A549 (cell line): ENCODE measurements around the gene CCDC85C.

Source experiments
- CBX2 ChIP-seq: fragments of 200-600 bp; sonication (generic); IDR thresholded peaks from 2 replicates; pipeline ENCODE4 v1.6.1; 2016; ENCODE audit warnings: low read depth, mild to moderate bottlenecking, borderline replicate concordance
- CHD4 ChIP-seq: fragments of 200-600 bp; sonication (generic); IDR thresholded peaks from 2 replicates; pipeline ENCODE4 v1.6.1; 2016; ENCODE audit warnings: antibody characterized with exemption, mild to moderate bottlenecking, borderline replicate concordance
- HDAC2 ChIP-seq: fragments of 200-600 bp; sonication (generic); IDR thresholded peaks from 2 replicates; pipeline ENCODE4 v1.6.1; 2016
- JUN ChIP-seq, 2 experiments: fragments of >200 bp; sonication (Bioruptor Twin); formaldehyde crosslinking; IDR thresholded peaks; 2 replicates in 1 of 2; 3 replicates in 1 of 2; pipeline ENCODE4 v1.6.1; 2016 to 2017
- KDM1A ChIP-seq: fragments of 200-600 bp; sonication (generic); IDR thresholded peaks from 2 replicates; pipeline ENCODE4 v1.6.1; 2016; ENCODE audit warnings: low read depth, mild to moderate bottlenecking
- MAFK ChIP-seq: fragments of 450-650 bp; IDR thresholded peaks from 2 replicates; pipeline ENCODE4 v1.6.1; 2014; ENCODE audit not compliant: partially characterized antibody
- MAX ChIP-seq: IDR thresholded peaks from 2 replicates; pipeline ENCODE4 v1.6.1; 2012
- POLR2AphosphoS2 ChIP-seq: conservative IDR thresholded peaks from 2 replicates; pipeline ENCODE4 v1.6.1; 2012; ENCODE audit warnings: low read length, improper control_type of control experiment, inconsistent platforms
- RFX5 ChIP-seq: fragments of 450-650 bp; IDR thresholded peaks from 2 replicates; pipeline ENCODE4 v1.7.1; 2014; ENCODE audit warnings: antibody characterized with exemption, mild to moderate bottlenecking, moderate library complexity
- TF ChIP-seq, protein P1 (sequence below): fragments of >200 bp; sonication (Bioruptor Twin); formaldehyde crosslinking; IDR thresholded peaks from 3 replicates; pipeline ENCODE4 v1.5.1; 2016

GRCh38 chr14:99550387-99550992 lies 53.5 kb downstream of the CCDC85C start:
- TF ChIP-seq JUN (IDR thresholded peaks at IDR 0.05) (no peak), MAFK (no peak), CBX2 (no peak), RFX5 (no peak), MAX (no peak), CHD4 (no peak), KDM1A (no peak), HDAC2 (no peak), POLR2AphosphoS2 (no peak)
- TF ChIP-seq, protein P1, sequence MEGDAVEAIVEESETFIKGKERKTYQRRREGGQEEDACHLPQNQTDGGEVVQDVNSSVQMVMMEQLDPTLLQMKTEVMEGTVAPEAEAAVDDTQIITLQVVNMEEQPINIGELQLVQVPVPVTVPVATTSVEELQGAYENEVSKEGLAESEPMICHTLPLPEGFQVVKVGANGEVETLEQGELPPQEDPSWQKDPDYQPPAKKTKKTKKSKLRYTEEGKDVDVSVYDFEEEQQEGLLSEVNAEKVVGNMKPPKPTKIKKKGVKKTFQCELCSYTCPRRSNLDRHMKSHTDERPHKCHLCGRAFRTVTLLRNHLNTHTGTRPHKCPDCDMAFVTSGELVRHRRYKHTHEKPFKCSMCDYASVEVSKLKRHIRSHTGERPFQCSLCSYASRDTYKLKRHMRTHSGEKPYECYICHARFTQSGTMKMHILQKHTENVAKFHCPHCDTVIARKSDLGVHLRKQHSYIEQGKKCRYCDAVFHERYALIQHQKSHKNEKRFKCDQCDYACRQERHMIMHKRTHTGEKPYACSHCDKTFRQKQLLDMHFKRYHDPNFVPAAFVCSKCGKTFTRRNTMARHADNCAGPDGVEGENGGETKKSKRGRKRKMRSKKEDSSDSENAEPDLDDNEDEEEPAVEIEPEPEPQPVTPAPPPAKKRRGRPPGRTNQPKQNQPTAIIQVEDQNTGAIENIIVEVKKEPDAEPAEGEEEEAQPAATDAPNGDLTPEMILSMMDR: no peak
